Peyer's patch (tissue), 4 donors: ENCODE measurements around the gene MAPK14. TPM values are rescaled to one million over a fixed set of nuclear protein-coding genes. Genes with fewer than 3 reads are reported as not detected.
"Not testable (repeated sequence)": the region's sequence is repeated elsewhere in the genome, so short reads cannot be mapped to it uniquely, and the experiment has no call there.

Experiments used
- DNase-seq, 3 donors: peaks; one replicate each; pipeline ENCODE4 v3.0.0-alpha.2; 2017 to 2019
- H3K27ac ChIP-seq, 4 donors: fragments of 200-600 bp; sonication (generic); one replicate each; pipeline ENCODE4 v1.5.1; 2016 to 2019
- H3K27me3 ChIP-seq, 2 donors: fragments of 200-600 bp; sonication (generic); one replicate each; pipeline ENCODE4 v1.5.1; 2019
- H3K36me3 ChIP-seq, 3 donors: fragments of 200-600 bp; sonication (generic); one replicate each; pipeline ENCODE4 v1.5.1; 2016 to 2019
- H3K4me1 ChIP-seq, 4 donors: fragments of 200-600 bp; sonication (generic); one replicate each; pipeline ENCODE4 v1.5.1; 2016 to 2019
- H3K4me3 ChIP-seq, 4 donors: fragments of 200-600 bp; sonication (generic); 1 replicate in 3 of 4; 2 replicates in 1 of 4; pipeline ENCODE4 v1.5.1; 2016 to 2019; ENCODE audit warnings: mild to moderate bottlenecking in 1 of 4
- H3K9me3 ChIP-seq, 4 donors: fragments of 200-600 bp; sonication (generic); one replicate each; pipeline ENCODE4 v1.5.1; 2016 to 2019; ENCODE audit warnings: mild to moderate bottlenecking in 1 of 4
- CTCF ChIP-seq, 6 experiments: fragments of 450-650 bp in 4 of 6; fragments of 200-600 bp in 2 of 6; sonication (generic) in 1 of 6; IDR thresholded peaks; one replicate each; pipeline ENCODE4 v1.5.1; 2017 to 2019; ENCODE audit warnings: antibody characterized with exemption in 6 of 6, mild to moderate bottlenecking in 3 of 6, moderate library complexity in 1 of 6
- POLR2A ChIP-seq, 2 donors: fragments of 450-650 bp; IDR thresholded peaks; one replicate each; pipeline ENCODE4 v1.5.1; 2017; ENCODE audit warnings: antibody characterized with exemption in 2 of 2, mild to moderate bottlenecking in 2 of 2, moderate library complexity in 2 of 2
- total RNA-seq, 4 donors: library from RNA; depleted of rRNA; stranded (reverse); fragments of >200 nt; gene quantifications; one replicate each; pipeline ENCODE4 v1.1.0, GENCODE V29; 2016

MAPK14 gene
- total RNA-seq, 4 donors from 2014 or later: 64.4 to 109 (median 97.4) TPM

GRCh38 chr6:36127462-36128016 lies 99.9 kb downstream of the MAPK14 start:
- Histone ChIP-seq H3K27me3 (no peaks in the 10 kb centered on the region), H3K36me3 (peaks cover 0 to 1% (median 0%) of the 10 kb centered on the region in 3 donors), H3K9me3 (no peaks in the 10 kb centered on the region), H3K4me1 (peaks cover 0 to 25% (median 14%) of the 10 kb centered on the region in 4 donors), H3K27ac (peak overlapping the region in 1 of 4 donors; percentile 8), H3K4me3 (no peak overlapping the region)
- DNase-seq: peak in 1 of 3 donors; percentile 69
- TF ChIP-seq POLR2A (IDR thresholded peaks at IDR 0.05) (no peak), CTCF (IDR thresholded peaks at IDR 0.05) (no peak)

- H3K27me3 ChIP-seq: no peaks in the 10 kb centered on the region
- H3K4me1 ChIP-seq: peaks cover 0 to 26% (median 14%) of the 10 kb centered on the region in 4 donors
- no peaks in the 10 kb centered on the region for H3K9me3 ChIP-seq
- H3K4me3 ChIP-seq: no peak overlapping the region
- no peak overlapping the region for H3K27ac ChIP-seq
- peaks cover 0 to 7% (median 0%) of the 10 kb centered on the region in 3 donors for H3K36me3 ChIP-seq
- no peak for DNase-seq
- TF ChIP-seq CTCF (IDR thresholded peaks at IDR 0.05) (no peak), POLR2A (IDR thresholded peaks at IDR 0.05) (no peak)
These were observed 100.5 kb downstream of the MAPK14 start for GRCh38 chr6:36128073-36128472.

GRCh38 chr6:36128793-36129192 lies 101.2 kb downstream of the MAPK14 start:
- peaks cover 0 to 26% (median 12%) of the 10 kb centered on the region in 4 donors for H3K4me1 ChIP-seq
- TF ChIP-seq POLR2A (IDR thresholded peaks at IDR 0.05) (no peak), CTCF (IDR thresholded peaks at IDR 0.05) (no peak)
- no peaks in the 10 kb centered on the region for H3K27me3 ChIP-seq
- peaks cover 0 to 14% (median 0%) of the 10 kb centered on the region in 3 donors for H3K36me3 ChIP-seq
- no peak overlapping the region for H3K27ac ChIP-seq
- no peak for DNase-seq
- H3K9me3 ChIP-seq: no peaks in the 10 kb centered on the region
- H3K4me3 ChIP-seq: no peak overlapping the region

- H3K27me3 ChIP-seq, DNase-seq, H3K9me3 ChIP-seq: not testable (repeated sequence)
- Histone ChIP-seq H3K36me3 (peaks cover 0 to 19% (median 0%) of the 10 kb centered on the region in 3 donors), H3K4me1 (peaks cover 0 to 23% (median 7%) of the 10 kb centered on the region in 4 donors), H3K27ac (peak overlapping the region in 3 of 4 donors; percentile 92 to 98 (median 93)), H3K4me3 (peak overlapping the region in 1 of 4 donors; percentile 68)
These were observed 101.7 kb downstream of the MAPK14 start for GRCh38 chr6:36129334-36129733.

- no peaks in the 10 kb centered on the region for H3K9me3 ChIP-seq
- H3K4me3 ChIP-seq: peak within 1 kb of the TSS; percentile 53 to 68 (median 61)
- peak within 1 kb of the TSS; percentile 82 to 98 (median 92) for H3K27ac ChIP-seq
- TF ChIP-seq POLR2A (IDR thresholded peaks at IDR 0.05) (peak; percentile 8 to 68), CTCF (IDR thresholded peaks at IDR 0.05) (peak in 1 of 6 experiments; percentile 15)
- H3K4me1 ChIP-seq: peaks cover 0 to 20% (median 7%) of the 10 kb centered on the region in 4 donors
- peak in 2 of 3 donors; percentile 72 to 84 for DNase-seq
- H3K27me3 ChIP-seq: no peaks in the 10 kb centered on the region
- H3K36me3 ChIP-seq: peaks cover 0 to 26% (median 0%) of the 10 kb centered on the region in 3 donors
These were observed 102.5 kb downstream of the MAPK14 start, which contains the start of gene MAPK13 for GRCh38 chr6:36129941-36130666. Gene MAPK13 (plus strand): TSS chr6:36130513. CDS start chr6:36130583, 70 bp downstream.
